HG02571 (cell line): ENCODE results near the gene BLOC1S3.
"Not testable (repeated sequence)": the region's sequence is repeated elsewhere in the genome, so short reads cannot be mapped to it uniquely, and the experiment has no call there.

Experiments used
- ATAC-seq: cut with Tn5 transposase; IDR thresholded peaks from one replicate; pipeline ENCODE4 v1.9.1; 2021; ENCODE audit warnings: mild to moderate bottlenecking, moderate library complexity; ENCODE audit not compliant: unreplicated experiment

Gene BLOC1S3

DNA sequence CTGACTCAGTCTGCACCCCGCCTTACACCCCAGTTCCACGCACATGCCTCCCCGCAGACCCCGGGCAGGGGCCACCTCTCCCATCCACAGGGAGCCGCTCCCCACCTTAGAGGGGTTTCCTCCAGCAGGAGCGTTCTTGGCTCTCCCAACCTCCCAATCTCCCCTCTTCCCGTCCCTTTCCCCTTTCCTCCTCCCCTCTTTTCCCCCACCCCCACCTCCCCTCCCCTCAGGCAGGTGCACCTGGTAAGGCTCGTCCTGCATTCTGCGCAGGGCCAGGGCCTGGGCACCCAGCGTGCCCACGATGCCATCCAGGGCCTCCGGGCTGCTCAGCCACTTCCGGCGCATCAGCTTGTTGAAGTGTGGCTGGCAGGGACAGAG, 39.4 kb downstream of the BLOC1S3 start:
- ATAC-seq, result no peak

DNA sequence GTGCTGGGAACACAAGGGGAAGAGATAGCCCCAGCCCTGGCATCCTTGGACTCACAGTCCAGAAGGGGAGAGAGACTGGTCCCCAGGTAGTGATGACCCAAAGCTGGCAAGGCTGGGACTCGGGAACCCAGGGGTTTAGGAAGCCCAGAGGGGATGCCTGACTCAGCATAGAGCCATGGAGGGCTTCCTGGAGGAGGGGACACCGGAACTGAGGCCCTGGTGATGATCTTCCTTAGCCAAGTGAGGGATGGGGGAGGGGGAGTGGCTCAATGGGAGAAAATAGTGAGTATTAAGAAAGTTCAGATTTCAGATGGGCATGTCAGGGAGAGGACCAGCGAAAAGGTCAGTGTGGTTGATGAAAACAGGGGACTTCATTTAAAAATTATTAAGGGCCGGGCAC, 39.8 kb downstream of the BLOC1S3 start:
- no peak for ATAC-seq

DNA sequence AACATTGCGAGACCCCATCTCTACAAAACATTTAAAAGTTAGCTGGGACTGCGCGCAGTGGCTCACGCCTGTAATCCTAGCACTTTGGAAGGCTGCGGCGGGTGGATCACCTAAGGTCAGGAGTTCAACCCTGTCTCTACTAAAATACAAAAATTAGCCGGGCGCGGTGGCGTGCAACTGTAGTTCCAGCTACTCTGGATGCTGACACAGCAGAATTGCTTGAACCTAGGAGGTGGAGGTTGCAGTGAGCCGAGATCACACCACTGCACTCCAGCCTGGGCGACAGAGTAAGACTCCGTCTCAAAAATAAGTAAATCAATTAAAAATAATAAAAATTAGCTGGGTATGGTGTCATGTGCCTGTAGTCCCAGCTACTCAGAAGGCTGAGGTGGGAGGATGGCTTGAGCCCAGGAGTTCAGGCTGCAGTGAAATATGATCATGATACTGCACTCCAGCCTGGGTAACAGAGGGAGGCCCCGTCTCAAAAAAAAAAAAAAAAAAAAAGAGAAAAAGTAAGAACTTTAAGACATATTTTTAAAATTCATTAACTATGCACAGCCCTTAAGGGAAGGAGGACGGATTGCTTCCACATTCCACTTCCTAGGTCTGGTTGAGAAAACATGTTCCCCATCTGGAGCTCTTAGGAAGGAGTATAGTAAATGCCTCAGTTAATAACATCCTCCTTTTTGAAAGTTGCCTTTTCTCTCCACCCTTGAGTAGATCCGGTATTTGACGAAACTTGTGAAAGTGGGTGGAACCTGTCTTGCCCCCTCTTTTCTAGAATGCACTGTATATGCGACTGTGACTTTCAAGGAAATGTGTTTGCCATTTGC, 40.5 kb downstream of the BLOC1S3 start:
- no peak for ATAC-seq

DNA sequence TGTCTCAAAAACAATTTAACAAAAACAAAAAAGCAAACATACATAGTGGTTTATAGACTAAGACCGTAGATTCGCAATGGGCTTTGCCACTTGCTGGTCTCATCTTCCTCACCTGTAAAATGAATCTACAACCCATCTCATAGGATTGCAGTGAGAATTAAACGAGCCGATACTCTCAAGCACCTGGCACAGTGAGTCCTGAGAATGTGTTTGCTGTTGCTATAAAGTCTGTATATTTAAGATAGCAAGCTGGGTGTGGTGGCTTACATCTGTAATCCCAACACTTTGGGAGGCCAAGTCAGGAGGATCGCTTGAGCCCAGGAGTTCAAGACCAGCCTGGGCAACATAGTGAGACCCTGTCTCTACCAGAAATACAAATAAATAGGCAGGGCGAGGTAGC, 44.1 kb downstream of the BLOC1S3 start:
- no peak for ATAC-seq

DNA sequence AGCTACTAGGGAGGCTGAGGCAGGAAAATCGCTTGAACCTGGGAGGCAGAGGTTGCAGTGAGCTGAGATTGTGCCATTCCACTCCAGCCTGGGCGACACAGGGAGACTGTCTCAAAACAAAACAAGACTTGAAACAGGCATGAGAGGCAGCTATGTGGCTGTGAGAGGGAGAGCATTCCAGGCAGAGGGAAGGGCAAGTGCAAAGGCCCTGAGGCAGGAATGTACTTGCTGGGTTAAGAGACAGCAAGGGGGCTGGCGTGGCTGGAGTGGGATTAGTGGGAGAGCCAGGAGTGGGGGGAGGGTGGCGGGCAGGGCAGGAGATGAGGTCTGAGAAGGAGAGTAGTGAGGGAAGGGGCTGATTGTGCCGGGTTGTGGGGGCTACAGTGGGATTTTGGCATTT, 45.3 kb downstream of the BLOC1S3 start:
- ATAC-seq, result no peak

DNA sequence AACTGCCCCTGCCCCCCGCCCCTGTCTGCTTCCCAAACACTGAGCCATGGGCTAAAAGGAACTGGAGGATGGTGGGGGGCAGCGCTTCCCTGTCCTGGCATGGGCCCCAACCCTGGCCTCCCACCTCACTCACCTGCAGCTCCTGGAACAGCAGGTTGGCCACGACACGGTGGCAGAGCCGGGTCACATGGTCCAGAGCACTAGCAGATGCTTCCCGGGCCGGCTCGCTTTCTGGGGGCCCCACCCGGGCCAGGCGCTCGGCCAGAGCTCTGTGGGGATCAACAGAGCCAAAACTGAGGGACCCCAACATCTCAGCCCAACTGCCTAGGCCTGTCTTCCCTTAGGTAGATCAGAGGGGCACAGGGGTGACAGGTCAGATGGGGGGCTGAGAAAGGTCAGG, 46.1 kb downstream of the BLOC1S3 start:
- no peak for ATAC-seq

DNA sequence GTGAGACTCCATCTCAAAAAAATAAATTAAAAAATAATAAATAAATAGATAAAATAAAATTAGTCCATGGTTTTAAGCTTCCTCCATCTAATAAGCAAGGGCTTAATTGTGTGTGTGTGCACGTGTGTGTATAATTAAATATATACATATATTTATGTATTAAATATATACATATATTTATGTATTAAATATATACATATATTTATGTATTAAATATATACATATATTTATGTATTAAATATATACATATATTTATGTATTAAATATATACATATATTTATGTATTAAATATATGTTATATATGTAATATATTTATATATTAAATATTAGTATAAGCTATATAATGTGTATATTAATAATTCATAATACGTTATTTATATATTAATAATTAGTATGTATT, 50.5 kb downstream of the BLOC1S3 start:
- ATAC-seq, result not testable (repeated sequence)
